Type B pancreatic cell (in vitro differentiated cells): ENCODE data around the gene UMOD. TPM values are rescaled to one million over a fixed set of nuclear protein-coding genes. Genes with fewer than 3 reads are reported as not detected.

Source experiments
- DNase-seq: peaks from one replicate; pipeline ENCODE4 v3.0.0; 2021; ENCODE audit warnings: mixed read lengths; ENCODE audit not compliant: unreplicated experiment; ENCODE audit errors: extremely low spot score
- H3K27ac Mint-ChIP-seq: 2 replicates; pipeline ENCODE4 v1.8.0; 2021; ENCODE audit warnings: mild to moderate bottlenecking, mixed read lengths
- H3K27me3 Mint-ChIP-seq: 2 replicates; pipeline ENCODE4 v1.8.0; 2021; ENCODE audit warnings: mixed read lengths
- H3K36me3 Mint-ChIP-seq: 2 replicates; pipeline ENCODE4 v1.8.0; 2021; ENCODE audit warnings: mixed read lengths
- H3K4me1 Mint-ChIP-seq: one replicate; pipeline ENCODE4 v1.8.0; 2021; ENCODE audit warnings: mixed read lengths; ENCODE audit not compliant: unreplicated experiment
- H3K4me3 Mint-ChIP-seq: 2 replicates; pipeline ENCODE4 v1.8.0; 2021; ENCODE audit warnings: mild to moderate bottlenecking, mixed read lengths
- H3K9me3 Mint-ChIP-seq: 2 replicates; pipeline ENCODE4 v1.8.0; 2021; ENCODE audit warnings: mixed read lengths
- CTCF ChIP-seq: fragments of 200-600 bp; sonication (generic); conservative IDR thresholded peaks from 2 replicates; pipeline ENCODE4 v1.5.0; 2021; ENCODE audit warnings: antibody characterized with exemption, mild to moderate bottlenecking
- total RNA-seq: library from RNA; stranded (reverse); gene quantifications from 2 replicates; pipeline ENCODE4 v1.2.1, GENCODE V29; 2021; ENCODE audit warnings: low replicate concordance

Gene UMOD
- total RNA-seq, 1 donor from 2014 or later, result not detected

GRCh38 chr16:20320592-20320991 lies 31.9 kb downstream of the UMOD start:
- TF ChIP-seq CTCF, result no peak
- no peak overlapping the region for H3K4me3 Mint-ChIP-seq
- peaks cover 17% of the 10 kb centered on the region for H3K27me3 Mint-ChIP-seq
- H3K27ac Mint-ChIP-seq, result no peak overlapping the region
- no peak for DNase-seq
- no peaks in the 10 kb centered on the region for H3K9me3 Mint-ChIP-seq
- no peaks in the 10 kb centered on the region for H3K4me1 Mint-ChIP-seq
- H3K36me3 Mint-ChIP-seq, result no peaks in the 10 kb centered on the region

GRCh38 chr16:20320178-20320577 lies 32.3 kb downstream of the UMOD start:
- DNase-seq, result no peak
- H3K27ac Mint-ChIP-seq, result no peak overlapping the region
- H3K27me3 Mint-ChIP-seq, result peaks cover 17% of the 10 kb centered on the region
- TF ChIP-seq CTCF, result no peak
- no peaks in the 10 kb centered on the region for H3K36me3 Mint-ChIP-seq
- no peaks in the 10 kb centered on the region for H3K4me1 Mint-ChIP-seq
- no peak overlapping the region for H3K4me3 Mint-ChIP-seq
- H3K9me3 Mint-ChIP-seq, result no peaks in the 10 kb centered on the region

- H3K4me3 Mint-ChIP-seq, result no peak overlapping the region
- TF ChIP-seq CTCF, result no peak
- no peaks in the 10 kb centered on the region for H3K36me3 Mint-ChIP-seq
- H3K9me3 Mint-ChIP-seq, result no peaks in the 10 kb centered on the region
- H3K4me1 Mint-ChIP-seq, result no peaks in the 10 kb centered on the region
- DNase-seq, result no peak
- H3K27ac Mint-ChIP-seq, result no peak overlapping the region
- peaks cover 19% of the 10 kb centered on the region for H3K27me3 Mint-ChIP-seq
These were observed 33.1 kb downstream of the UMOD start for GRCh38 chr16:20319406-20319805.

- H3K27ac Mint-ChIP-seq, result no peak overlapping the region
- H3K9me3 Mint-ChIP-seq, result no peaks in the 10 kb centered on the region
- no peak overlapping the region for H3K4me3 Mint-ChIP-seq
These were observed 34.1 kb downstream of the UMOD start for GRCh38 chr16:20318437-20318836.

GRCh38 chr16:20318006-20318405 lies 34.5 kb downstream of the UMOD start:
- no peak overlapping the region for H3K27ac Mint-ChIP-seq
- DNase-seq, result no peak
- TF ChIP-seq CTCF, result no peak

More at GRCh38 chr16:20318437-20318836, 34.1 kb downstream of the UMOD start:
- DNase-seq, result no peak
- Mint-ChIP-seq H3K27me3 (peaks cover 25% of the 10 kb centered on the region), H3K36me3 (no peaks in the 10 kb centered on the region), H3K4me1 (no peaks in the 10 kb centered on the region)
- TF ChIP-seq CTCF, result no peak

GRCh38 chr16:20317117-20317516 lies 35.4 kb downstream of the UMOD start:
- Mint-ChIP-seq H3K4me1 (no peaks in the 10 kb centered on the region), H3K36me3 (no peaks in the 10 kb centered on the region), H3K27me3 (peaks cover 26% of the 10 kb centered on the region), H3K9me3 (no peaks in the 10 kb centered on the region), H3K27ac (no peak overlapping the region), H3K4me3 (no peak overlapping the region)
- TF ChIP-seq CTCF, result no peak
- DNase-seq, result no peak

More at GRCh38 chr16:20318006-20318405, 34.5 kb downstream of the UMOD start:
- no peak overlapping the region for H3K4me3 Mint-ChIP-seq
- H3K36me3 Mint-ChIP-seq, result no peaks in the 10 kb centered on the region
- no peaks in the 10 kb centered on the region for H3K4me1 Mint-ChIP-seq
- H3K27me3 Mint-ChIP-seq, result peaks cover 29% of the 10 kb centered on the region
- H3K9me3 Mint-ChIP-seq, result no peaks in the 10 kb centered on the region
